ENCODE data around the gene TACC3.
A peak's percentile ranks its signal among the peaks of the same experiment; 100 is the strongest.

TACC3 gene

GRCh38 chr4:1721003-1721665, at the start of gene TACC3, which contains the start of gene TMEM129:
Gene TACC3, plus strand, starts transcription at chr4:1721521. Its CDS starts 1,901 bp downstream, at chr4:1723422.
Gene TMEM129, minus strand, starts transcription at chr4:1721323. Its CDS starts 486 bp downstream, at chr4:1720837.
- Mint-ChIP-seq H3K9me3 (no peaks in the 10 kb centered on the region), H3K27me3 (no peaks in the 10 kb centered on the region), H3K27ac (peak within 1 kb of the TSS; percentile 100), H3K4me3 (peak within 1 kb of the TSS; percentile 91), H3K4me1 (peaks cover 58% of the 10 kb centered on the region), H3K36me3 (peaks cover 42% of the 10 kb centered on the region)
- CTCF ChIA-PET: interaction anchor here (1.4 to 2.6 kb wide), 2 partner anchors 9 to 28 kb away, joined by 3 to 11 read pairs; partner anchors contain the start of gene SLBP
- peak; percentile 97 for DNase-seq

- CTCF ChIA-PET: no interaction called here
- no peak for DNase-seq
These were observed 47.6 kb upstream of the TACC3 start for GRCh38 chr4:1673671-1674070.

GRCh38 chr4:1674682-1675081, 46.6 kb upstream of the TACC3 start:
- Mint-ChIP-seq H3K4me3 (no peak overlapping the region), H3K27ac (no peak overlapping the region), H3K9me3 (no peaks in the 10 kb centered on the region), H3K36me3 (no peaks in the 10 kb centered on the region), H3K4me1 (no peaks in the 10 kb centered on the region), H3K27me3 (peaks cover 13% of the 10 kb centered on the region)
- DNase-seq: no peak
- CTCF ChIA-PET: no interaction called here

More at GRCh38 chr4:1673671-1674070, 47.6 kb upstream of the TACC3 start:
- Mint-ChIP-seq H3K27ac (no peak overlapping the region), H3K9me3 (no peaks in the 10 kb centered on the region), H3K36me3 (no peaks in the 10 kb centered on the region), H3K4me1 (no peaks in the 10 kb centered on the region), H3K4me3 (no peak overlapping the region), H3K27me3 (peaks cover 13% of the 10 kb centered on the region)

- DNase-seq: no peak
- H3K4me1 Mint-ChIP-seq: no peaks in the 10 kb centered on the region
- no peaks in the 10 kb centered on the region for H3K9me3 Mint-ChIP-seq
- H3K4me3 Mint-ChIP-seq: no peak overlapping the region
- H3K27ac Mint-ChIP-seq: no peak overlapping the region
- no peaks in the 10 kb centered on the region for H3K36me3 Mint-ChIP-seq
- CTCF ChIA-PET: no interaction called here
- peaks cover 13% of the 10 kb centered on the region for H3K27me3 Mint-ChIP-seq
These were observed 46.1 kb upstream of the TACC3 start for GRCh38 chr4:1675136-1675801.

- H3K27me3 Mint-ChIP-seq: peaks cover 14% of the 10 kb centered on the region
- no peak for DNase-seq
- CTCF ChIA-PET: no interaction called here
- no peaks in the 10 kb centered on the region for H3K36me3 Mint-ChIP-seq
- H3K27ac Mint-ChIP-seq: no peak overlapping the region
- no peaks in the 10 kb centered on the region for H3K9me3 Mint-ChIP-seq
- H3K4me1 Mint-ChIP-seq: no peaks in the 10 kb centered on the region
- H3K4me3 Mint-ChIP-seq: no peak overlapping the region
These were observed 45.6 kb upstream of the TACC3 start for GRCh38 chr4:1675802-1676137.

GRCh38 chr4:1676605-1677525, 44.5 kb upstream of the TACC3 start:
- H3K27me3 Mint-ChIP-seq: peaks cover 23% of the 10 kb centered on the region
- H3K36me3 Mint-ChIP-seq: no peaks in the 10 kb centered on the region
- no peaks in the 10 kb centered on the region for H3K9me3 Mint-ChIP-seq
- CTCF ChIA-PET: interaction anchor here (1.7 kb wide), 1 partner anchor 16 kb away, joined by 4 read pairs; no protein-coding TSS in a partner anchor
- no peak overlapping the region for H3K4me3 Mint-ChIP-seq
- no peaks in the 10 kb centered on the region for H3K4me1 Mint-ChIP-seq
- DNase-seq: no peak
- no peak overlapping the region for H3K27ac Mint-ChIP-seq

GRCh38 chr4:1678244-1678643, 43.1 kb upstream of the TACC3 start:
- no peak for DNase-seq
- Mint-ChIP-seq H3K4me1 (peaks cover 9% of the 10 kb centered on the region), H3K9me3 (no peaks in the 10 kb centered on the region), H3K27ac (no peak overlapping the region), H3K36me3 (no peaks in the 10 kb centered on the region), H3K27me3 (peaks cover 24% of the 10 kb centered on the region), H3K4me3 (no peak overlapping the region)
- CTCF ChIA-PET: interaction anchor here (1.7 kb wide), 1 partner anchor 15 kb away, joined by 4 read pairs; no protein-coding TSS in a partner anchor

GRCh38 chr4:1682860-1683259, 38.5 kb upstream of the TACC3 start:
- no peaks in the 10 kb centered on the region for H3K9me3 Mint-ChIP-seq
- CTCF ChIA-PET: interaction anchor here (1.5 kb wide), 1 partner anchor 11 kb away, joined by 8 read pairs; no protein-coding TSS in a partner anchor
- no peak for DNase-seq
- H3K36me3 Mint-ChIP-seq: no peaks in the 10 kb centered on the region
- peak overlapping the region; percentile 77 for H3K4me3 Mint-ChIP-seq
- peaks cover 11% of the 10 kb centered on the region for H3K27me3 Mint-ChIP-seq
- H3K27ac Mint-ChIP-seq: no peak overlapping the region
- H3K4me1 Mint-ChIP-seq: peaks cover 13% of the 10 kb centered on the region

- H3K27ac Mint-ChIP-seq: peak overlapping the region; percentile 86
- peak overlapping the region; percentile 77 for H3K4me3 Mint-ChIP-seq
- peak; percentile 50 for DNase-seq
- no peaks in the 10 kb centered on the region for H3K9me3 Mint-ChIP-seq
- CTCF ChIA-PET: interaction anchor here (1.5 kb wide), 1 partner anchor 10 kb away, joined by 8 read pairs; no protein-coding TSS in a partner anchor
- peaks cover 13% of the 10 kb centered on the region for H3K4me1 Mint-ChIP-seq
- H3K27me3 Mint-ChIP-seq: peaks cover 11% of the 10 kb centered on the region
- no peaks in the 10 kb centered on the region for H3K36me3 Mint-ChIP-seq
These were observed 38.0 kb upstream of the TACC3 start for GRCh38 chr4:1683261-1683735.

- peak within 1 kb of the TSS; percentile 77 for H3K4me3 Mint-ChIP-seq
- no peaks in the 10 kb centered on the region for H3K36me3 Mint-ChIP-seq
- H3K9me3 Mint-ChIP-seq: no peaks in the 10 kb centered on the region
- H3K27ac Mint-ChIP-seq: peak within 1 kb of the TSS; percentile 86
- DNase-seq: no peak
- peaks cover 11% of the 10 kb centered on the region for H3K27me3 Mint-ChIP-seq
- CTCF ChIA-PET: interaction anchor here (1.5 kb wide), 1 partner anchor 10 kb away, joined by 8 read pairs; no protein-coding TSS in a partner anchor
- peaks cover 13% of the 10 kb centered on the region for H3K4me1 Mint-ChIP-seq
These were observed 37.4 kb upstream of the TACC3 start, which contains the start of gene FAM53A for GRCh38 chr4:1683736-1684505. Gene FAM53A, minus strand, starts transcription at chr4:1684313. Its CDS starts 15,572 bp downstream, at chr4:1668741.

- CTCF ChIA-PET: interaction anchor here (1.5 kb wide), 1 partner anchor 9 kb away, joined by 8 read pairs; no protein-coding TSS in a partner anchor
- peak; percentile 95 for DNase-seq
- Mint-ChIP-seq H3K4me3 (peak overlapping the region; percentile 54), H3K4me1 (peaks cover 14% of the 10 kb centered on the region), H3K27me3 (peaks cover 11% of the 10 kb centered on the region), H3K27ac (no peak overlapping the region), H3K36me3 (no peaks in the 10 kb centered on the region), H3K9me3 (no peaks in the 10 kb centered on the region)
These were observed 36.7 kb upstream of the TACC3 start for GRCh38 chr4:1684506-1685234.

- Mint-ChIP-seq H3K9me3 (no peaks in the 10 kb centered on the region), H3K4me1 (peaks cover 14% of the 10 kb centered on the region), H3K27ac (no peak overlapping the region), H3K27me3 (peaks cover 11% of the 10 kb centered on the region), H3K36me3 (peaks cover 2% of the 10 kb centered on the region), H3K4me3 (no peak overlapping the region)
- no peak for DNase-seq
- CTCF ChIA-PET: no interaction called here
These were observed 35.8 kb upstream of the TACC3 start for GRCh38 chr4:1685235-1686150.
